ENCODE results near the gene GGT5. TPM values are rescaled to one million over a fixed set of nuclear protein-coding genes. Genes with fewer than 3 reads are reported as not detected.

GGT5 gene
- total RNA-seq, 6 experiments from 2014 or later = 8.5 to 34.7 (median 22.0) TPM

- intact Hi-C loops (cut with DNase I) = loop anchor here in 1 of 2 donors (10.0 kb wide), 1 partner anchor 48 kb away; the partner anchor contains the start of gene SUSD2
- DNase-seq (no peak), ATAC-seq (peak in 1 of 4 donors; percentile 20)
- Histone ChIP-seq H3K27ac (no peak overlapping the region), H3K27me3 (no peaks in the 10 kb centered on the region), H3K4me1 (no peaks in the 10 kb centered on the region), H3K9me3 (no peaks in the 10 kb centered on the region), H3K36me3 (no peaks in the 10 kb centered on the region), H3K4me3 (no peak overlapping the region)
- TF ChIP-seq, protein P1, sequence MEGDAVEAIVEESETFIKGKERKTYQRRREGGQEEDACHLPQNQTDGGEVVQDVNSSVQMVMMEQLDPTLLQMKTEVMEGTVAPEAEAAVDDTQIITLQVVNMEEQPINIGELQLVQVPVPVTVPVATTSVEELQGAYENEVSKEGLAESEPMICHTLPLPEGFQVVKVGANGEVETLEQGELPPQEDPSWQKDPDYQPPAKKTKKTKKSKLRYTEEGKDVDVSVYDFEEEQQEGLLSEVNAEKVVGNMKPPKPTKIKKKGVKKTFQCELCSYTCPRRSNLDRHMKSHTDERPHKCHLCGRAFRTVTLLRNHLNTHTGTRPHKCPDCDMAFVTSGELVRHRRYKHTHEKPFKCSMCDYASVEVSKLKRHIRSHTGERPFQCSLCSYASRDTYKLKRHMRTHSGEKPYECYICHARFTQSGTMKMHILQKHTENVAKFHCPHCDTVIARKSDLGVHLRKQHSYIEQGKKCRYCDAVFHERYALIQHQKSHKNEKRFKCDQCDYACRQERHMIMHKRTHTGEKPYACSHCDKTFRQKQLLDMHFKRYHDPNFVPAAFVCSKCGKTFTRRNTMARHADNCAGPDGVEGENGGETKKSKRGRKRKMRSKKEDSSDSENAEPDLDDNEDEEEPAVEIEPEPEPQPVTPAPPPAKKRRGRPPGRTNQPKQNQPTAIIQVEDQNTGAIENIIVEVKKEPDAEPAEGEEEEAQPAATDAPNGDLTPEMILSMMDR (IDR thresholded peaks at IDR 0.05) = no peak
- no peak for TF ChIP-seq POLR2A (IDR thresholded peaks at IDR 0.05)
- WGBS (ENCODE audit: insufficient coverage, low coverage, low lambda C conversion rate, missing lambda C conversion rate) = no CpG with 5 or more reads among the region's 13 CpGs
Measured at GRCh38 chr22:24233235-24233634, 11.6 kb downstream of the GGT5 start.

GRCh38 chr22:24232725-24233124 is 12.2 kb downstream of the GGT5 start:
- TF ChIP-seq, protein P1 (IDR thresholded peaks at IDR 0.05) = no peak
- TF ChIP-seq POLR2A (IDR thresholded peaks at IDR 0.05) = no peak
- no CpG with 5 or more reads among the region's 15 CpGs for WGBS (ENCODE audit: insufficient coverage, low coverage, low lambda C conversion rate, missing lambda C conversion rate)
- Histone ChIP-seq H3K27ac (no peak overlapping the region), H3K4me1 (no peaks in the 10 kb centered on the region), H3K36me3 (no peaks in the 10 kb centered on the region), H3K4me3 (no peak overlapping the region), H3K27me3 (no peaks in the 10 kb centered on the region), H3K9me3 (no peaks in the 10 kb centered on the region)
- DNase-seq (no peak), ATAC-seq (no peak)
- intact Hi-C loops (cut with DNase I) = loop anchor here in 1 of 2 donors (10.0 kb wide), 1 partner anchor 48 kb away; the partner anchor contains the start of gene SUSD2

DNA sequence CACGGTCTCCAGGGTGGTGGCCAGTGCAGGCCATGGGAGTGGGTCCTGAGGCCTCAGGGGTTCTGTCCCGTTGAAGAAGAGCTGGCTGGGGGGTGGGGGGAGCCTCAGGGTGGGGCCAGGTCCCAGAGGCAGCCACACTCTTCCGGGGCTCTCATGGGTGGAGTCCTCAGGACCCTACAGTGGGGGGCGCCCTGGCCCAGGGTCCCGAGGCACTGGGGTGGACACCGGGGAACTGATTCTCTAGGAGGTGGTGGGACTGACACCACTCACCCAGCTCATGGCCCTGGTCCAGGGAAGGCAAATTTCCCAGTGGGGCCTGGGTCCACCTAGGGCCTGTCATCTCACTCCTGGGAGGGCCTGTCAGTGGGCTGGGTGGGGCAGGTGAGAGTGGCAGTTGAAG is 12.8 kb downstream of the GGT5 start:
- Histone ChIP-seq H3K27ac (no peak overlapping the region), H3K27me3 (no peaks in the 10 kb centered on the region), H3K36me3 (no peaks in the 10 kb centered on the region), H3K4me1 (no peaks in the 10 kb centered on the region), H3K9me3 (no peaks in the 10 kb centered on the region), H3K4me3 (no peak overlapping the region)
- no peak for TF ChIP-seq POLR2A (IDR thresholded peaks at IDR 0.05)
- no CpG with 5 or more reads among the region's 6 CpGs for WGBS (ENCODE audit: insufficient coverage, low coverage, low lambda C conversion rate, missing lambda C conversion rate)
- intact Hi-C loops (cut with DNase I) = loop anchor here in 1 of 2 donors (10.0 kb wide), 1 partner anchor 47 kb away; the partner anchor contains the start of gene SUSD2
- peak in 1 of 4 donors; percentile 12 for ATAC-seq
- DNase-seq = no peak

GRCh38 chr22:24231706-24232105 is 13.2 kb downstream of the GGT5 start:
- Histone ChIP-seq H3K27me3 (no peaks in the 10 kb centered on the region), H3K4me1 (no peaks in the 10 kb centered on the region), H3K36me3 (no peaks in the 10 kb centered on the region), H3K4me3 (no peak overlapping the region), H3K9me3 (no peaks in the 10 kb centered on the region), H3K27ac (no peak overlapping the region)
- TF ChIP-seq, protein P1 (IDR thresholded peaks at IDR 0.05) = no peak
- no peak for TF ChIP-seq POLR2A (IDR thresholded peaks at IDR 0.05)
- no CpG with 5 or more reads among the region's 9 CpGs for WGBS (ENCODE audit: insufficient coverage, low coverage, low lambda C conversion rate, missing lambda C conversion rate)
- intact Hi-C loops (cut with DNase I) = loop anchor here in 1 of 2 donors (10.0 kb wide), 1 partner anchor 47 kb away; the partner anchor contains the start of gene SUSD2
- DNase-seq = peak in 1 of 3 donors; percentile 54
- ATAC-seq = peak in 1 of 4 donors; percentile 18

DNA sequence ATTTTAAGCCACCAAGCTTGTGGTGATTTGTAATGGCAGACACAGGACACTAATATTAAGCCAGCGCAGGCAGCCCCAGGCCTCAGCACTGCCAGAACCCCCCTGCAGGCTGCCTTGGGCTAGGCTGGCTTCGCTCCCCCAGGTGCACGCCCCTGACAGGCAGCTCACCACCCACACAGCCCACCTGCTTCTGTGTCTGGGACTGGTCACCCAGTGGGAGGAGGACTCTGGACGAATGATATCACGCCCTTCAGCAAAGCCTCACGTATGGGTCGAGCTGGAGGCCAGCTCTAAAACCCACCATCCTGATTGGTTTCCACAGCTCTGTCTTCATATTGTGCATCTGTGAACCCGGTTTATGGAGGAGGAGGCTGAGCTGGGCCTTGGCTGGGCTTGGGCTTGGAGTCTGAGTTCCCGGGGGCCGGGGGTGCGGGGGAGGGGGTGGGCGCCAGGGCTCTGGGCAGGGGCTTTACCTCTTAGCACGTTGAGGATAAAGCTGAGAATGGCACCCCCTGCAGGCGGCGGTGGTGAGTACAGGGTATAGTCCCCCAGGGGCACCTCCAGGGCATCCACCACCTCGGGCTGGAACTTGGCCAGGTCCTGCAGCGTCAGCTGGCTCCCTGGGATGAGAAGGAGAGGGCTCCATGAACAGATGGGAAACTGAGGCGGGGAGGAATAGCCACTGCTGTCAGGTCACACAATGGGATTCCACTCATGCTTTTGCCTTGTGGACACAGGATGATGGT is 13.8 kb downstream of the GGT5 start:
- DNase-seq = peak; percentile 62 to 69 (median 67)
- no peaks in the 10 kb centered on the region for H3K9me3 ChIP-seq
- no peaks in the 10 kb centered on the region for H3K36me3 ChIP-seq
- no peaks in the 10 kb centered on the region for H3K27me3 ChIP-seq
- H3K27ac ChIP-seq = no peak overlapping the region
- ATAC-seq = peak; percentile 52 to 74 (median 67)
- no peaks in the 10 kb centered on the region for H3K4me1 ChIP-seq
- no peak overlapping the region for H3K4me3 ChIP-seq
- intact Hi-C loops (cut with DNase I) = loop anchor here in 1 of 2 donors (10.0 kb wide), 1 partner anchor 46 kb away; the partner anchor contains the start of gene SUSD2
- no peak for TF ChIP-seq POLR2A (IDR thresholded peaks at IDR 0.05)
- TF ChIP-seq, protein P1 (IDR thresholded peaks at IDR 0.05) = peak; percentile 32 to 56 (median 44)
- 49% methylated on average over 7 of the region's 18 CpGs for WGBS (ENCODE audit: insufficient coverage, low coverage, low lambda C conversion rate, missing lambda C conversion rate)

All from right lobe of liver (tissue), 6 donors.